Activated CD4-positive, alpha-beta T cell treated with anti-CD3 and anti-CD28 coated beads for 1 hour (primary cell): ENCODE data around the gene PCDH9.
"Not testable (repeated sequence)": the region's sequence is repeated elsewhere in the genome, so short reads cannot be mapped to it uniquely, and the experiment has no call there.

Experiments
- DNase-seq: peaks from one replicate; pipeline ENCODE4 v3.0.0-alpha.2; 2020

Gene PCDH9

GRCh38 chr13:67122251-67122650 lies 107.9 kb downstream of the PCDH9 start:
- DNase-seq, result no peak

- no peak for DNase-seq
Measured at GRCh38 chr13:67120872-67121531, 109.1 kb downstream of the PCDH9 start.

GRCh38 chr13:67119481-67119894 lies 110.6 kb downstream of the PCDH9 start:
- no peak for DNase-seq

GRCh38 chr13:67118277-67118676 lies 111.9 kb downstream of the PCDH9 start:
- DNase-seq, result no peak

DNA sequence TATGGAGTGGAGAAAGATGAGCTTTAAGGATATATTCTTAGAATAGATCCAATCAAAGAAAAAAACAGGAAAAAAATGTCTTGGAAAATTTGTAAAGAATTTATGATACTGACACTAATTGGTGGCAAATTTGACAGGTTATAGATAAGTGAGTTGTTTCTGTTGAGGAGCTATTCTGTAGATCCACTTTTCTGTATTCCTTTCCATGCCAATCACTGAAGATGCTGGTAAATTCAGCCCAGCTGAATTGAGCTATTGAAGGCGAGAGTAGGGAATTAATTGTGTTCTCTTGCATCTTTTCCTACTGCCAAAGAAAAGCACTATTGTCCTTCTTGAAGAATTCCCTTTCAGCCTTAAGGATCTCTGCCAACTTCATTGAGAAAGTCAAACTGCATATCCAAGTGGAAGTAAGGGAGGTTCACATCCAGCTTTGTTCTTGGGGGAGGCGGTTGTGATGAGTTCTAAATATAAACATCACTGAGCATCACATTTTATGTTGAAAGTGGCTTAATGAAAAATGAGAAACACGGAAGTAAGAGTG lies 113.1 kb downstream of the PCDH9 start:
- no peak for DNase-seq

GRCh38 chr13:67107979-67108378 lies 122.2 kb downstream of the PCDH9 start:
- DNase-seq, result no peak

DNA sequence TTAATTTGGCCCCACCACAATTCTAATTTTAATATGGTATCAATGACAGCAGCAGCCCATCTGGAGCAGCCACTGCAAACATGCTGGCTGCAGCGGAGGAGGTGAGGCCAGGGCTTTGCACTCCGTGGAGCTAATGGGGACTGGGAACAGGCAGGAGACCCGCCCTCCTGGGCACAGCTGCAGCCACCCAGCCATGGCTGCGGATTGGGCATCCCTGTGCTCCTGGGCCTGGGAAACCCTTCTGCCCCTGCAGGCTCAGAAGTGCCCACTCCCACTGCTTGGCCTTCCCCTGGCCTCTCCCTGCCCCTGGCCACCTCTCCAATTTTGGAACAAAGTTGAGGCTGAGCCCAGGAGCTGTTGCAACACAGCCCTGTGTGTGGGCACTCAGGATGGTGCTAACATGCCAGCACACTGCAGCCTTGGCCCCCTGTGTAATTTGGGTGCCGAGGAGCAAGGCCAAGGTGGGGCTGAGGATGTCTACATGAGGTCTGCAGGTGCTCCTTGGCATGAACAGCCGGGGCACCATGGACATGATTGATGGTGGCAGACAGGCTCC lies 123.6 kb downstream of the PCDH9 start:
- DNase-seq, result no peak

DNA sequence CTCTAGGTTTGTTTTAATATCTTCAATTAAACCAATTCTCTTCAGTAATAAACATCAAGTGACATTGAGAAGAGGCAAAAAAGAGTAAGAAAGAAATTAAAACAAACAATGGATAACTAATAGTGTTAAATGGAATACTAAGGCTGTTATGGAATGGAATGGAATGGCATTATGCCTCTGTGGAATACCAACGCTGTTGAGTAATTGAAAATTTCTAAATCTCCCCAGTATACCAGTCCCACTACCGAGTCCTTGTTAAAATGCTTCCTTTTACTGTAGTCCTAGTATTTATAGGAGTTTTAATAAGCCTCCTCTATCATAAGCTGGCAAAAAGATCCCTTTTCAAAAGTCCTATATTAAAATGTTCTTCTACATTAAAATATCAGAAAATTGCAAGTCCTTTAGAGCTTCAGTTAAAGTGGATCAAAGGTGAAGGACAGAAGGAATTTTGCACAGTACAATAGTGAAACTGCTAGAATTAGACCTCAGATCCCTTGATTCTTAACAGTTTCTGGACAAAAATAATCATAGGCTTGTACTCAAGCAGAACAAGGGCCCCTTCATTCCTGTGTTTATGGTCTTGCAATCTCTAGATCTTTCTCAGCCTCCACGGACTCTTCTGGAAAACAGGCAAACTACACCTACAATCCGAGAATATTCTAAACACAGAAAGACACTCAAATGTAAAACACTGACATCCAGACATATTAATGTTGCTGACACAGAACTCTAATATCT lies 128.2 kb downstream of the PCDH9 start:
- no peak for DNase-seq

DNA sequence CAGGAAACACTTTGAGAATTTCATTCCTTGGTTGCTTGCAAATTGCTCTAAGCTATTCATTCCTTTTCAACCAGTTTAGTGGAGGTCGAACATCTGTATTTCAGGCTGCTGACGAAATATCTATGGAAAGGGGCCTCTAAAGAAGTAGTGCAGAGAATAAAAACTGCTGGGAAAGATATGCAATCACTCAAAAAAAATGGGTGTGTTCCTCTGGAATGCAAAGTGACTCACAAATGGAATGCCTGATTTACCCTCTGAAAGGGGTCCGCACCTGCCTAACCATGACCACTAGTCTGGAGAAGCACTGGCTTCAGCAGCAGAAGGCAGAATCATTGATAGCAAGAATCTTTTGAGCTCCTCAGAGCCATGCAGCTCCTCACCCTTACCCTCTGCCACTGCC lies 129.4 kb downstream of the PCDH9 start:
- no peak for DNase-seq

DNA sequence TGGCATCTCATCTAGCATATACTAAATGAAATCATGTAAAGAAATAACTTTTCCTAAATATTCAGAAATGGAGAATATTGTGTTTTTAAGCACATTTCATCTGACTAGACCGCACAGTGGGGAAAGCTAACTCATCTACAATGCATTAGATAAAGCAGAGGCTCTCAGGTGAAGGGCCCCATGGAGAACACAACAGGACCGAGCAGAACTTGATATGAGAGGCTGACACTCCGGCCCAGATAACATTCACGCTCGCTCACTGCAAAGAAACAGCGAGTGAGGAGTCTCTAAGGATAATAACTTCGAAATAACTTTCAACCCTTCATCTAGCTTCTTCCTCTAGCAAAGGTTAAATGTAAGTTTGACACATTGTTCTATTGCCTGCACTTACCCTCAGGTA lies 130.6 kb downstream of the PCDH9 start:
- DNase-seq, result no peak

GRCh38 chr13:67097892-67098452 lies 132.2 kb downstream of the PCDH9 start:
- DNase-seq, result no peak

GRCh38 chr13:67096893-67097292 lies 133.2 kb downstream of the PCDH9 start:
- DNase-seq, result not testable (repeated sequence)

GRCh38 chr13:67096418-67096817 lies 133.7 kb downstream of the PCDH9 start:
- no peak for DNase-seq

DNA sequence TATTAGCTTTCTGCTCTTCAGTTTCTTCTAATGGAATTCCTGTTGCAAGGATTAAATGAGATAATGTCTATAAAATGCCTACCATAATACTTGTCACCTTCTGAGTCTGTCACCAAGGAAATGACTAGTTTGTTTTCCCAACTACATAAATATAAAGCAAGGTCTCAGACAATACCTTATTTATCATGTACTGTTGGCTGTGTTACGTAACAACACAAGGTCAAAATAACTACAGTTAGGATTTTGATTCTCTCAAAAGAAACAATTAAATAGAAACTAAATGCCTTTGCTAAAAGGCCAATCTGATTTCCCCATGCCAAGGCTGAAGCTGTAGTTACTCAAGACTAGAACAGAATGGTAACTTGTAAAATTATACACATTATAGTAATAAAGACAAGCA lies 134.5 kb downstream of the PCDH9 start:
- no peak for DNase-seq

DNA sequence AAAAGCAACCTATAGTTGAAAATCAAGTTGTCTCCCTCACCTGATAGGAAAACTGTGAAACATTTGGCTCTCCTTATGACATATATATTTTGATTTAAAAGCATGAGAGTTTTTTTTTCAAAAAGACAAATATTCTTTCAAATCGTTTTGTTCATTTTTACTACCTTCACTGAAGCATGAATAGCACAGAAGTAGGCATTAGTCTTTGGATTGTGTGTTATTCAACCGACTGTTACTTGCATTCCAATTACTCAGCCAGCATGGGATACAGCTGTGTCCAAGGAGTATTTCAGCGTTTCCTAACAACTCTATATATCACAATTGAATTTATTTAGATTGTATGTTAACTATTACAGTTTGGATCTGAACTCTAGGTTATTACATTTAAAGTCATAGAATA lies 135.2 kb downstream of the PCDH9 start:
- no peak for DNase-seq

DNA sequence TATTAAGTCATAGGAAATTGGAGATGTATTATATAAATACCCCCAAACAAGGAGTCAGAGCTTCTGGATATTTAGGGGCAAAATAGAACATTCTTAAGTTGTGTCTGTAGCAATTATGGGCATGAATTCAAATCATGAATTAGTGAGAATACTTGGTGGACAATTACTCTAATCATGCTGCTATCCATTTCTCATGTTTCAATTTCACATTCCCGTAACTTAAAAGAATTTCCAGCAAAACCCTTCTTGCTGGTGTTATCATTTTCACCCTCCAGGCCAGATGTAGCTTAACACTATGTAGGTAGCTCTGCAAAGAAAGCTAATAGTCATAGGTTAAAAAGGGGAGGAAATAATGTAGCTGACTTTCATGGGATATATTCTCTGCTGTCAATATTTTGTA lies 136.1 kb downstream of the PCDH9 start:
- DNase-seq, result no peak

DNA sequence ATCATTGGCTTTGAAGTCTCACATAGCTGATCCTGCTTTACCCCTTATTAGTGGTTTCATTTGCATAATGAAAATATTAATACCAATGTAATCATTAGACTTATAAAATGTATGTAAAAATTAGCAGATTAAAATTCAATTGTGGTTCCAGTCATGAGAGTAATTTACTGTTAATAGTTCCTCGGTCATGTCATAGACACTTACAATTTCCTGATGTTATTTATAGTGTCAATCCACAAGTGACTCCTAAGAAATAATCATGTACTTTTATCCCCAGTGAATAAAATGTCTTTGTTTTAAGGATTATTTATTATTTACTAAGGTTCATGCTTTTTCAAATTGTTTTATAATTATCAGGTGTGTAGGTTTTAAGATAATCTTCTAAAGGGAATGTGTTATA lies 138.5 kb downstream of the PCDH9 start:
- DNase-seq, result no peak

GRCh38 chr13:67090856-67091255 lies 139.3 kb downstream of the PCDH9 start:
- DNase-seq, result no peak

GRCh38 chr13:67087527-67087926 lies 142.6 kb downstream of the PCDH9 start:
- no peak for DNase-seq

GRCh38 chr13:67086260-67086659 lies 143.9 kb downstream of the PCDH9 start:
- DNase-seq, result no peak

GRCh38 chr13:67084066-67084465 lies 146.1 kb downstream of the PCDH9 start:
- DNase-seq, result no peak

DNA sequence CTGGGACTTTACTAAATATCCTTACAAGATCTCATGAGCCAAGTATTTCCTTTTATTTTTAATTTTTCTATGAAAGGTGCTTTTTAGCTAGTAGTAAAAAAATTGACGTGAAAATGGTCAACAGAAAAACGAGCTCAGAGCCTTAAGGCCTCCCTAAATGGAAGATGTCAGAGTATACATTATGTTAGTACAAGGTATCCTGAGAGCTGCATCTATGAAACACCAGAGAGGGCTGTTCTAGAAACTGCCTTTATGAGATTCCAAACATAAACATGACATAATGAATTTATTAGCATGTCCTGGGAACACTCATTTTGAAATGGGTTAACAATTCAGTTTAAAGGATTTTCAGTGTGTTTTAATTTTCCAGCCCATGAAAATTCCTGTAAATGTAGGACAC lies 146.6 kb downstream of the PCDH9 start:
- DNase-seq, result no peak

GRCh38 chr13:67080351-67080750 lies 149.8 kb downstream of the PCDH9 start:
- no peak for DNase-seq

DNA sequence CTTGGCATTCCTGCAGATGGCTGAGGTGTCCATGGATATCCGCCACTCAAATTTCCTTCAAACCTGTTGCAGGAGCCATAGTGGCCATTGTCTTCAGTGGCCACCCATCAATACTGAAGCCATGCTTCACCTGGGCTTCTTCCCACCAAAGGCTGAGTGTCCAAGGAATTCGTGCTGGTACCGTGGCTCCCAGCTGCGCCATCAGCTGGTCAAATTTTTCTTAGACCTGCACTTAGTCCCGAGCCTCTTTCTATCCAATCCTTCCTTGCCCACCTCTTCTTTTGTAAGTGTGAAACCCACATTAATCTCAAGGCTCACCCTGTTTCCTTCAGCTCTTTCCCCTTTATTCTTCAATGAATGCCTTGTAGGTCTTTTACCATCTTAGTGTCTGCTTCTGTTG lies 152.1 kb downstream of the PCDH9 start:
- no peak for DNase-seq
